PC-3 (cell line): ENCODE data around the gene KRT86.

ENCODE experiments used
- EZH2 ChIP-seq: fragments of 300-600 bp; sonication (generic); IDR thresholded peaks from one replicate; pipeline ENCODE4 v1.6.1; 2017; ENCODE audit warnings: antibody characterized with exemption, mild to moderate bottlenecking, low read length; ENCODE audit not compliant: unreplicated experiment
- EZH2phosphoT487 ChIP-seq: fragments of 300-600 bp; sonication (generic); IDR thresholded peaks from 2 replicates; pipeline ENCODE4 v1.6.1; 2018; ENCODE audit warnings: mild to moderate bottlenecking, antibody characterized with exemption, low read length, borderline replicate concordance
- TF ChIP-seq, protein P1 (sequence below): fragments of 300-600 bp; sonication (generic); conservative IDR thresholded peaks from 2 replicates; pipeline ENCODE4 v1.5.1; 2017; ENCODE audit warnings: antibody characterized with exemption, low read depth, mild to moderate bottlenecking, low read length

GRCh38 chr12:52260361-52261207 is 13.9 kb upstream of the KRT86 start:
- TF ChIP-seq, protein P1, sequence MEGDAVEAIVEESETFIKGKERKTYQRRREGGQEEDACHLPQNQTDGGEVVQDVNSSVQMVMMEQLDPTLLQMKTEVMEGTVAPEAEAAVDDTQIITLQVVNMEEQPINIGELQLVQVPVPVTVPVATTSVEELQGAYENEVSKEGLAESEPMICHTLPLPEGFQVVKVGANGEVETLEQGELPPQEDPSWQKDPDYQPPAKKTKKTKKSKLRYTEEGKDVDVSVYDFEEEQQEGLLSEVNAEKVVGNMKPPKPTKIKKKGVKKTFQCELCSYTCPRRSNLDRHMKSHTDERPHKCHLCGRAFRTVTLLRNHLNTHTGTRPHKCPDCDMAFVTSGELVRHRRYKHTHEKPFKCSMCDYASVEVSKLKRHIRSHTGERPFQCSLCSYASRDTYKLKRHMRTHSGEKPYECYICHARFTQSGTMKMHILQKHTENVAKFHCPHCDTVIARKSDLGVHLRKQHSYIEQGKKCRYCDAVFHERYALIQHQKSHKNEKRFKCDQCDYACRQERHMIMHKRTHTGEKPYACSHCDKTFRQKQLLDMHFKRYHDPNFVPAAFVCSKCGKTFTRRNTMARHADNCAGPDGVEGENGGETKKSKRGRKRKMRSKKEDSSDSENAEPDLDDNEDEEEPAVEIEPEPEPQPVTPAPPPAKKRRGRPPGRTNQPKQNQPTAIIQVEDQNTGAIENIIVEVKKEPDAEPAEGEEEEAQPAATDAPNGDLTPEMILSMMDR = no peak
- TF ChIP-seq EZH2phosphoT487 (no peak), EZH2 (no peak)
